Spleen (tissue), 11 donors: ENCODE data around the gene CZIB. TPM values are rescaled to one million over a fixed set of nuclear protein-coding genes. Genes with fewer than 3 reads are reported as not detected.

ENCODE experiments used
- DNase-seq: peaks from one replicate; pipeline ENCODE4 v3.0.0-alpha.2; 2020
- H3K27ac ChIP-seq, 8 donors: fragments of 200-600 bp; sonication (generic) in 7 of 8; 1 replicate in 4 of 8; 2 replicates in 4 of 8; pipeline versions ENCODE4 v1.5.0 to v1.8.0; 2016 to 2021; ENCODE audit warnings: inconsistent platforms in 4 of 8, mild to moderate bottlenecking in 4 of 8, moderate library complexity in 1 of 8
- H3K27me3 ChIP-seq, 7 donors: fragments of 200-600 bp; sonication (generic) in 6 of 7; replicated peaks in 1 of 7; 1 replicate in 4 of 7; 2 replicates in 3 of 7; pipeline versions ENCODE4 v1.5.0 to v1.8.0; 2016 to 2021; ENCODE audit warnings: inconsistent platforms in 3 of 7, mild to moderate bottlenecking in 1 of 7
- H3K36me3 ChIP-seq, 6 donors: fragments of 200-600 bp; sonication (generic) in 5 of 6; 1 replicate in 4 of 6; 2 replicates in 2 of 6; pipeline versions ENCODE4 v1.5.0 to v1.8.0; 2016 to 2021; ENCODE audit warnings: inconsistent platforms in 2 of 6
- H3K4me1 ChIP-seq, 6 donors: fragments of 200-600 bp; sonication (generic) in 5 of 6; 1 replicate in 3 of 6; 2 replicates in 3 of 6; pipeline versions ENCODE4 v1.5.0 to v1.8.0; 2016 to 2021; ENCODE audit warnings: inconsistent platforms in 3 of 6
- H3K4me3 ChIP-seq, 8 donors: fragments of 200-600 bp; sonication (generic) in 7 of 8; 1 replicate in 4 of 8; 2 replicates in 4 of 8; pipeline versions ENCODE4 v1.5.0 to v1.8.0; 2016 to 2021; ENCODE audit warnings: inconsistent platforms in 4 of 8, mild to moderate bottlenecking in 4 of 8, moderate library complexity in 2 of 8
- H3K9me3 ChIP-seq, 8 donors: fragments of 200-600 bp; sonication (generic) in 7 of 8; 1 replicate in 4 of 8; 2 replicates in 4 of 8; pipeline versions ENCODE4 v1.5.0 to v1.8.0; 2016 to 2021; ENCODE audit warnings: inconsistent platforms in 4 of 8
- CTCF ChIP-seq, 11 experiments: fragments of 200-600 bp in 7 of 11; fragments of 450-650 bp in 4 of 11; sonication (generic) in 4 of 11; IDR thresholded peaks in 8 of 11; conservative IDR thresholded peaks in 3 of 11; 1 replicate in 7 of 11; 2 replicates in 4 of 11; pipeline versions ENCODE4 v1.4.0 to v1.8.0; 2016 to 2021; ENCODE audit warnings: antibody characterized with exemption in 11 of 11, inconsistent platforms in 4 of 11, mild to moderate bottlenecking in 1 of 11
- POLR2A ChIP-seq, 3 donors: fragments of 450-650 bp; IDR thresholded peaks; one replicate each; pipeline ENCODE4 v1.5.1; 2017; ENCODE audit warnings: antibody characterized with exemption in 3 of 3, mild to moderate bottlenecking in 1 of 3
- POLR2AphosphoS5 ChIP-seq, 3 donors: sonication (generic); formaldehyde crosslinking; IDR thresholded peaks; one replicate each; pipeline ENCODE4 v1.5.1; 2017; ENCODE audit warnings: antibody characterized with exemption in 3 of 3
- WGBS, 5 donors: extraction: QIAGEN DNeasy Blood & Tissue Kit in 3 of 5; methylation state at CpG; one replicate each; pipeline versions ENCODE4 v1.1.5 to v1.1.7; 2013 to 2018; 5-methylcytosine and 5-hydroxymethylcytosine counted together
- intact Hi-C: fragments of 100-400 bp; cut with DNase I; formaldehyde crosslinking; loops from one replicate; pipeline ENCODE4 v1.15.0; 2023; ENCODE audit warnings: low total_unique reads
- polyA plus RNA-seq, 3 donors: library from polyadenylated mRNA; stranded (reverse); fragments of 200-250 nt; gene quantifications; one replicate each; pipeline ENCODE4 v1.2.1, GENCODE V29; 2013
- total RNA-seq, 7 donors: library from RNA; depleted of rRNA in 3 of 7; stranded (reverse); fragments of >200 nt in 3 of 7; fragmentation: NEBNext Ultra II Directional in 4 of 7; extraction: Animal tissue kit (Norgen Biotek cat#: 25700) in 4 of 7; gene quantifications; one replicate each; pipeline versions ENCODE4 v1.1.0 to v1.2.1, GENCODE V29; 2016 to 2021
- donor health status: healthy with polysubstance abuse.
- donor health status: DM: no; HTN: no; CAD: no; lungs with moderate emphysema.
- donor health status: DM: no; HTN: no; CAD: no.
- donor health status: Bipolar disorder and iron deficiency.
- donor health status: healthy.
- donor health status: DM: no; HTN: no; CAD: no.
- donor health status: DM: yes; HTN: yes; CAD: no.

CZIB gene
- total and polyA plus RNA-seq, 10 donors: 35.3 to 71.8 (median 47.7) TPM

- intact Hi-C loops: no loop called here
- Histone ChIP-seq H3K9me3 (no peaks in the 10 kb centered on the region), H3K36me3 (peaks cover 0 to 96% (median 13%) of the 10 kb centered on the region in 6 donors), H3K27ac (peak overlapping the region in 1 of 8 donors; percentile 34), H3K4me1 (no peaks in the 10 kb centered on the region), H3K4me3 (no peak overlapping the region), H3K27me3 (no peaks in the 10 kb centered on the region)
- 79 to 90% (median 86%) methylated on average over 2 of the region's 2 CpGs for WGBS, 5 donors
- TF ChIP-seq POLR2AphosphoS5 (IDR thresholded peaks at IDR 0.05): no peak
- no peak for TF ChIP-seq CTCF (IDR thresholded peaks at IDR 0.05 in 8 of 11, conservative IDR thresholded peaks at IDR 0.05 in 3 of 11)
- TF ChIP-seq POLR2A (IDR thresholded peaks at IDR 0.05): no peak
- DNase-seq: no peak
Measured at GRCh38 chr1:53259932-53260331, 39.5 kb upstream of the CZIB start.

- Histone ChIP-seq H3K36me3 (peaks cover 0 to 94% (median 8%) of the 10 kb centered on the region in 6 donors), H3K4me3 (no peak overlapping the region), H3K27me3 (no peaks in the 10 kb centered on the region), H3K27ac (no peak overlapping the region), H3K9me3 (no peaks in the 10 kb centered on the region), H3K4me1 (no peaks in the 10 kb centered on the region)
- WGBS, 5 donors: 67 to 96% (median 93%) methylated on average over 1 of the region's 1 CpG
- intact Hi-C loops: no loop called here
- no peak for DNase-seq
- TF ChIP-seq CTCF (IDR thresholded peaks at IDR 0.05 in 8 of 11, conservative IDR thresholded peaks at IDR 0.05 in 3 of 11): no peak
Measured at GRCh38 chr1:53258216-53258615, 37.8 kb upstream of the CZIB start.

- 93 to 98% (median 95%) methylated on average over 5 of the region's 5 CpGs for WGBS, 5 donors
- no peak for TF ChIP-seq POLR2AphosphoS5 (IDR thresholded peaks at IDR 0.05)
- TF ChIP-seq POLR2A (IDR thresholded peaks at IDR 0.05): no peak
- TF ChIP-seq CTCF (IDR thresholded peaks at IDR 0.05 in 8 of 11, conservative IDR thresholded peaks at IDR 0.05 in 3 of 11): no peak
- intact Hi-C loops: no loop called here
- Histone ChIP-seq H3K27ac (no peak overlapping the region), H3K4me3 (no peak overlapping the region), H3K27me3 (no peaks in the 10 kb centered on the region), H3K9me3 (no peaks in the 10 kb centered on the region), H3K36me3 (peaks cover 0 to 87% (median 7%) of the 10 kb centered on the region in 6 donors), H3K4me1 (no peaks in the 10 kb centered on the region)
- no peak for DNase-seq
Measured at GRCh38 chr1:53257454-53258081, 37.1 kb upstream of the CZIB start.

GRCh38 chr1:53256511-53257453 is 36.3 kb upstream of the CZIB start:
- WGBS, 5 donors: 91 to 97% (median 94%) methylated on average over 10 to 11 of the region's 11 CpGs
- Histone ChIP-seq H3K36me3 (peaks cover 0 to 87% (median 2%) of the 10 kb centered on the region in 6 donors), H3K4me1 (no peaks in the 10 kb centered on the region), H3K27ac (no peak overlapping the region), H3K4me3 (no peak overlapping the region), H3K27me3 (no peaks in the 10 kb centered on the region), H3K9me3 (no peaks in the 10 kb centered on the region)
- intact Hi-C loops: no loop called here
- no peak for DNase-seq
- TF ChIP-seq POLR2AphosphoS5 (IDR thresholded peaks at IDR 0.05) (no peak), CTCF (IDR thresholded peaks at IDR 0.05 in 8 of 11, conservative IDR thresholded peaks at IDR 0.05 in 3 of 11) (no peak)
